Measurements from ENCODE around the gene DIPK1A. TPM values are rescaled to one million over a fixed set of nuclear protein-coding genes. Genes with fewer than 3 reads are reported as not detected.

DIPK1A gene
- total RNA-seq, 1 donor from 2014 or later, result 8.4 TPM

- Mint-ChIP-seq H3K4me1 (ENCODE audit: low read depth, unreplicated experiment) (peaks cover 4% of the 10 kb centered on the region), H3K27ac (ENCODE audit: unreplicated experiment) (no peak overlapping the region), H3K4me3 (ENCODE audit: unreplicated experiment) (no peak overlapping the region), H3K36me3 (ENCODE audit: low read depth, unreplicated experiment) (no peaks in the 10 kb centered on the region), H3K9me3 (ENCODE audit: unreplicated experiment) (no peaks in the 10 kb centered on the region), H3K27me3 (ENCODE audit: low read depth, unreplicated experiment) (no peaks in the 10 kb centered on the region)
- Histone ChIP-seq H2AFZ (ENCODE audit: low read depth, low read length) (no peak overlapping the region), H3K36me3 (ENCODE audit: insufficient read depth, low read length) (no peaks in the 10 kb centered on the region), H3K27ac (ENCODE audit: low read depth, low read length) (no peak overlapping the region), H3K79me2 (ENCODE audit: insufficient read depth, low read length) (no peaks in the 10 kb centered on the region), H3K4me1 (ENCODE audit: insufficient read depth, low read length) (no peaks in the 10 kb centered on the region), H3K9ac (ENCODE audit: low read length) (no peak overlapping the region), H3K9me3 (ENCODE audit: insufficient read depth, low read depth, low read length) (no peaks in the 10 kb centered on the region), H3K4me3 (ENCODE audit: insufficient read depth, low read depth, low read length) (no peak overlapping the region), H3K4me2 (ENCODE audit: low read length) (no peak overlapping the region), H3K27me3 (ENCODE audit: insufficient read depth, low read length) (no peaks in the 10 kb centered on the region), H4K20me1 (ENCODE audit: insufficient read depth, low read length) (no peaks in the 10 kb centered on the region)
- DNase-seq (ENCODE audit: low read depth), result no peak
- FAIRE-seq, result no peak
- TF ChIP-seq EZH2 (IDR thresholded peaks at IDR 0.05; ENCODE audit: insufficient read depth, low read length) (no peak), CTCF (IDR thresholded peaks at IDR 0.05; ENCODE audit: insufficient read depth, low read depth, low read length) (no peak)
Measured at GRCh38 chr1:92883297-92883696, 78.0 kb downstream of the DIPK1A start.

- Histone ChIP-seq H3K4me2 (ENCODE audit: low read length) (no peak overlapping the region), H4K20me1 (ENCODE audit: insufficient read depth, low read length) (no peaks in the 10 kb centered on the region), H3K79me2 (ENCODE audit: insufficient read depth, low read length) (no peaks in the 10 kb centered on the region), H3K27ac (ENCODE audit: low read depth, low read length) (no peak overlapping the region), H3K9me3 (ENCODE audit: insufficient read depth, low read depth, low read length) (no peaks in the 10 kb centered on the region), H2AFZ (ENCODE audit: low read depth, low read length) (no peak overlapping the region), H3K4me1 (ENCODE audit: insufficient read depth, low read length) (no peaks in the 10 kb centered on the region), H3K27me3 (ENCODE audit: insufficient read depth, low read length) (no peaks in the 10 kb centered on the region), H3K9ac (ENCODE audit: low read length) (no peak overlapping the region), H3K4me3 (ENCODE audit: insufficient read depth, low read depth, low read length) (no peak overlapping the region), H3K36me3 (ENCODE audit: insufficient read depth, low read length) (no peaks in the 10 kb centered on the region)
- H3K4me1 Mint-ChIP-seq (ENCODE audit: low read depth, unreplicated experiment), result peaks cover 4% of the 10 kb centered on the region
- H3K9me3 Mint-ChIP-seq (ENCODE audit: unreplicated experiment), result no peaks in the 10 kb centered on the region
- DNase-seq (ENCODE audit: low read depth), result no peak
- FAIRE-seq, result no peak
- no peak overlapping the region for H3K4me3 Mint-ChIP-seq (ENCODE audit: unreplicated experiment)
- no peaks in the 10 kb centered on the region for H3K27me3 Mint-ChIP-seq (ENCODE audit: low read depth, unreplicated experiment)
- no peak overlapping the region for H3K27ac Mint-ChIP-seq (ENCODE audit: unreplicated experiment)
- TF ChIP-seq EZH2 (IDR thresholded peaks at IDR 0.05; ENCODE audit: insufficient read depth, low read length) (no peak), CTCF (IDR thresholded peaks at IDR 0.05; ENCODE audit: insufficient read depth, low read depth, low read length) (no peak)
- no peaks in the 10 kb centered on the region for H3K36me3 Mint-ChIP-seq (ENCODE audit: low read depth, unreplicated experiment)
Measured at GRCh38 chr1:92882819-92883218, 78.4 kb downstream of the DIPK1A start.

GRCh38 chr1:92881391-92881790, 79.9 kb downstream of the DIPK1A start:
- Histone ChIP-seq H3K79me2 (ENCODE audit: insufficient read depth, low read length) (no peaks in the 10 kb centered on the region), H3K4me2 (ENCODE audit: low read length) (no peak overlapping the region), H3K4me3 (ENCODE audit: insufficient read depth, low read depth, low read length) (no peak overlapping the region), H3K36me3 (ENCODE audit: insufficient read depth, low read length) (no peaks in the 10 kb centered on the region), H4K20me1 (ENCODE audit: insufficient read depth, low read length) (no peaks in the 10 kb centered on the region), H3K27ac (ENCODE audit: low read depth, low read length) (no peak overlapping the region), H3K9ac (ENCODE audit: low read length) (no peak overlapping the region), H3K4me1 (ENCODE audit: insufficient read depth, low read length) (no peaks in the 10 kb centered on the region), H2AFZ (ENCODE audit: low read depth, low read length) (no peak overlapping the region), H3K27me3 (ENCODE audit: insufficient read depth, low read length) (no peaks in the 10 kb centered on the region), H3K9me3 (ENCODE audit: insufficient read depth, low read depth, low read length) (no peaks in the 10 kb centered on the region)
- Mint-ChIP-seq H3K4me1 (ENCODE audit: low read depth, unreplicated experiment) (peaks cover 5% of the 10 kb centered on the region), H3K36me3 (ENCODE audit: low read depth, unreplicated experiment) (no peaks in the 10 kb centered on the region), H3K27me3 (ENCODE audit: low read depth, unreplicated experiment) (no peaks in the 10 kb centered on the region), H3K27ac (ENCODE audit: unreplicated experiment) (no peak overlapping the region), H3K4me3 (ENCODE audit: unreplicated experiment) (no peak overlapping the region), H3K9me3 (ENCODE audit: unreplicated experiment) (no peaks in the 10 kb centered on the region)
- DNase-seq (ENCODE audit: low read depth) (no peak), FAIRE-seq (no peak)
- TF ChIP-seq CTCF (IDR thresholded peaks at IDR 0.05; ENCODE audit: insufficient read depth, low read depth, low read length), result no peak
- no peak for TF ChIP-seq EZH2 (IDR thresholded peaks at IDR 0.05; ENCODE audit: insufficient read depth, low read length)
